Activated CD8-positive, alpha-beta memory T cell treated with anti-CD3 and anti-CD28 coated beads, Interleukin-2, amount 50 U/mL, for 24 hours (primary cell): ENCODE measurements around the gene EBLN1.

Source experiments
- DNase-seq: peaks from one replicate; pipeline ENCODE4 v3.0.0-alpha.2; 2020; ENCODE audit errors: extremely low read depth

The EBLN1 gene

DNA sequence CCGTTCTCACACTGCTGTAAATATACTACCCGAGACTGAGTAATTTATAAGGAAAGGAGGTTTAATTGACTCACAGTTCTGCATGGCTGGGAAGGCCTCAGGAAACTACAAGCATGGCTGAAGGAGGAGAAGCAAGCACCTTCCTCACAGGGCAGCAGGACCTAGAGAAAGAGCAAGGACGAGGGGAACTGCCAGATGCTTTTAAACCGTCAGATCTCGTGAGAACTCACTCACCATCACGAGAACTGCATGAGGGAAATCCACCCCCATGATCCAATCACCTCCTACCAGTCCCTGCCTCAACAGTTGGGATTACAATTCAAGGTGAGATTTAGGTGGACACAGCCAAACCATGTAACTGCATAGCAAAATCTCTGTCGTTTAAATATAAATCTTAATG lies at the start of gene EBLN1:
Gene EBLN1 (minus strand): TSS at position 174 of the 400 bp plus-strand sequence. CDS start 8,032 bp downstream, outside the sequence.
- DNase-seq = no peak

DNA sequence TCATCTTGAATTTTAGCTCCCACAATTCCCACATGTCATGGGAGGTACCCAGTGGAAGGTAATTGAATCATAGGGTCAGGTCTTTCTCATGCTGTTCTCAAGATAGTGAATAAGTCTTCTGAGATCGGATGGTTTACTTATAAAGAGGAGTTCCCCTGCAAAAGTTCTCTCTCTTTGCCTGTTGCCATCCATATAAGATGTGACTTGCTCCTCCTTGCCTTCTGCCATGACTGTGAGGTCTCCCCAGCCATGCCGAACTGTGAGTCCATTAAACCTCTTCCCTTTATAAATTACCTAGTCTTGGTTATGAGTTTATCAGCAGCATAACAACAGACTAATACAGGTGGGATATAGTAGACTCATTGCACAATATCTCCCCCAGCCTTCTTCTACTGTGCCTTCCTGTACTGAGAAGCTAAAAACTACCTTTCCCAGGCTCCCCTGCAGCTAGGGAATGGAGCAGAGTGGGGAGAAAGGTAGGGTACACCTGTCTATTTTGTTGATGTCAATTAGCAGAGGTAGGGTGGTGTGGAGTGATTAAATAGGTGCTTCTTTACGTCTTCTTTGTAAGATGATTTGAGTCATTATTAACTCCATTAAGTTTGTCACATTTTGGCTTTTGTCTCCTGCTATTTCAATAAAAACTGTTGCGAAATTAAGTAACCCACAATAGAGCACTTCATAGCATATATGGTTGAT lies 48.2 kb upstream of the EBLN1 start:
- DNase-seq = no peak

DNA sequence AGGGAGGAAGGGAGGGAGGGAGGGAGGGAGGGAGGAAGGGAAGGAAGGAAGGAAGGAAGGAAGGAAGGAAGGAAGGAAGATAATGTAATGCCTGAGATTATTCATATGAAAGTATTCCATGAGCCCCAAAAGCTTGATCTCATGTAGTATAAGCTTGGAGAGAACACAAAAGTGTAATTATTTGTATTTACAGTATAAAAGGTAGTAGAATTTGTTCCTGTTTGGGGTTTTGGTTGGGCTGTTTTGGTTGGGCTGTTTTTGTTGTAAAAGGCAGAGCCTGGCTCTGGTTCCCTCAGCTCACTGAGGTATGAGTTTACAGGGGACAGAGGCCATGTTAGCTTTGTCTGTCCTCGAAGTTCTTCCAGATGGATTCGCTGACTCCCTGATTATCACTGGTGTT lies 45.3 kb upstream of the EBLN1 start:
- DNase-seq = no peak

DNA sequence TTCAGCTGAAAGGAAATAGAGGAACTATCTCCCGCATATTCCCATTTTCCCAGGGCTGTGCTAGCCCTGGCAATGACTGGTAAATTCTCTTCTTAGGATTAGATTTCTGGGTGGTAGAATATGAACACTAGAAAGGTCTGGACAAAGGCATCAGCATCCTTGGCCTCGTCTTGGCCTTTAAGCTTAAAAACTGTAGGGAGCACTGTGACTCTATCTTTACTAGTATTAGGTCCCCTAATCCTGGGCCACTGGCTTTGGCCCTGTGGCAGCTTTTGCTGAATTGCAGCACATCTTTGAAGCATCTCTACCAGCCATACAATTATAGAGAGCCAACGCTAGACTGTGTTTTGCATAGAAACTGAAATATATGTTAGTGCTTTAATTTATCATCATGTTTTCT lies 41.5 kb upstream of the EBLN1 start:
- DNase-seq = no peak

DNA sequence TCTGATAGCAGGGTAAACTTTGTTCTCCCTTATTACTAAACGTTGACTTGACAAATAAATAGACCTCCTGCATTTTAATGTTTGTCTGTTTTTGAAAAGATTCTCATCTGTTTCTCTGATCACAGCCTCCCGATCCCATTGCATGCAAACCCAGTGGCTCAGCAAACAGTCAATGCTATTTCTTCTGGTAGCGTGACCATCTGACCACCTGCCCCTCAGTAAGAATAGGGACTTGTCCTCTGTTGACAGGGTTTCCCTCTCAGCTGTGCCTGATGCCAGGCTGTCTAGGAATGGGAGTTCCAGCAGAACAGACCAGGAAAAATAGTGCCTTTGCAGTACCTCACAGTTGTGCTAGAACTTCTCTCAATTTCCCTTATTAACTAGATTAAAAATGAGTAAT lies 40.7 kb upstream of the EBLN1 start:
- no peak for DNase-seq

DNA sequence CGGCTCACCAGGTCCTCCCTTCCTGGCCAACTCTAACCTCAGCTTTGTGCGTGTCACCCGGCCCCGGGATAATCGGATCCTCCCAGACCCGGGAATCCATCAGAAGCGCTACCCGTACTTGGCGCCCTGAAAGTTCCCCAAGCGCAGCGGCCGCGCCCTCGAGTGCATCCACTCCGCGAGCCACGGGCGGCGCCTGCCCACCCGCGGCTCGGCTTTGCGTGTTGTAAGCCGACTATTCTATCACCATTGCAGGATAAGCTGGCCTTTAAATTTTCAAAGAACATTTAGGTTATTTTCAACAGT lies 35.7 kb upstream of the EBLN1 start:
- no peak for DNase-seq

DNA sequence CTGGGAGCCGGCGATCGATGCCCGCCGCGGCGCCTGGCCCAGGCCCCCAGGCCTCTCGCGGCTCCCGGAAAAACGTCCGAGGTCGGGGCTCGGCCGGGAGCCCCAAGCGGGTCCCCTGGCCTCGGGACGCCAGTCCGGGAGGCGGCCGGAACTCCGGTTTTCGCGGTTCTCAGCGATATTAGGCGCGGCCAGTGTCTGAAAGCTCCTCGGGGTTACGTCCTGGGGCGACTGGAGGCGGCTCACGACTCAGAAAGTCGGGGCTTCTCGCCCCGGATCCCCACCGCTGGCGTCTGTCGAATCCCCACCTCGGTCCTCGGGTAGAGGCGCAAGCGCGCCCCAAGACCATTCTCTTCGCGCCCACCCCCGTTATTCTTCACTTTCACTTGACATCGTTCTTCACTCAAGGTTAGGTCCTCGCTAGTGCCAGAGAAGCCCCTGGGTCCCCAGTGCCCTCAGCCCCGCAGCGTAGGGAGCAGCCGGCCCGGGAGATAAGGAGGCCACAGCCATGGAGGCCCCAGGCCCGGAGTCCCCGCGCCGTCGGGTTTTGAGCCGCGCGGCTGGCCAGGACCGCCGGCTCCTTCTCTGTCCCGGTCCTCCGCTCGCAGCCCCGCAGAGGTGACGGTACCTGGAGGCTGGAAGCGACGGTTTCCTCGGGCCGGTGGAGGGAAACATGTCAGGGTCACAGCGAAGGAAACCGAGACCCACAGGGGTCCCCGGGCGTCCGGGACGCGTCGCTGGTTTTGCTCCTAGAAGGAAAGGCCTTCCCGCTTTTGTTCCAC lies 35.2 kb upstream of the EBLN1 start:
- DNase-seq = no peak

DNA sequence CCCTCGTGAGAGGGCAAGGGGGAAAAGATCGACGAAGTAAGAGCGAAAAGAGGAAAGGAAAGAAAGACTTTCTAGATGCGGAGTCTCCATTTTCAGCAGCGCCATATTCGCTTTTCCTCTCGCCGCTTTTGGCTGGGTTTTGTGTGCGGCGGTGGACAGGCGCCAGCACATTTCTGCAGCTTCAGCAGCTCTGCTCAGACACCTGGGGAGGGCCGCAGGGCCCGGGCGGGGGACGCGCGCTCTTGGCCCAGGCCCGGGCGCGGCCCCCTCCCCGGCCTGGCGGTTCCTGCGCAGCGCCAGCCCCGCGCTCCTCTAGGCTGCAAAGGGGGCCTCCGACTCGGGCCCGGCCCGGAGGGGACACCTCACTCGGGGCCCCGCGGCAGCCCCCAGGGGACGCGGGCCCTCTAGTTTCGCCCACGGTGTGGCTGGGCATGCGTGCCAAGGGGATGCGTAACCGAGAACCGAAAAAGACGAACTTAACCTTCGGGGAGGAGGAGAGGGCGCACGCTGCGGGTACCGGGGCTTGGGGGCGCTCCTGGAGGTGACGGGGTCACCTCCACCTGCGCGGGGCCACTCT lies 34.5 kb upstream of the EBLN1 start:
- DNase-seq = no peak

DNA sequence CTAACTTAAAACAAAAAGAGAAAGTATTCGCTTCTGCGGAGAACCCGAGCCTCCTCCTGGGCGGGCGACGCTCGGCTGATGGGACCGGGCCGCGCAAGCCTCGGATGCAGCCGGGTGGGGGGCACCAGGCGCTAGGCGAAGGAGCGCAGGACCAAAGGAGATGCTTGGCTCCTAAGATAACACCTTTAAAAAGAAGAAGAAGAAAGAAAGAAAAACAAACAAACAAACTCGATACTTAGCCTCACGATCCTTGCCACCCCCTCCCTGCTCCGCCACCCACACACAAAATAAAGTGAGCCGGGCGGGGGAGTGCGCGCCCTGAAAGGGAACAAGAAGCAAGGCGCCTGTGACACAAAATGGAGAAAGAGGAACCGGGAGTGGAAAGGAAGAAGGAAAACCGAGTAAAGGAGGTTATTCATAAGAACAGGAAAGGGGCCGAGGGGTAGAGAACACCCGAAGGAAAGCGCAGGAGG lies 34.0 kb upstream of the EBLN1 start:
- no peak for DNase-seq

DNA sequence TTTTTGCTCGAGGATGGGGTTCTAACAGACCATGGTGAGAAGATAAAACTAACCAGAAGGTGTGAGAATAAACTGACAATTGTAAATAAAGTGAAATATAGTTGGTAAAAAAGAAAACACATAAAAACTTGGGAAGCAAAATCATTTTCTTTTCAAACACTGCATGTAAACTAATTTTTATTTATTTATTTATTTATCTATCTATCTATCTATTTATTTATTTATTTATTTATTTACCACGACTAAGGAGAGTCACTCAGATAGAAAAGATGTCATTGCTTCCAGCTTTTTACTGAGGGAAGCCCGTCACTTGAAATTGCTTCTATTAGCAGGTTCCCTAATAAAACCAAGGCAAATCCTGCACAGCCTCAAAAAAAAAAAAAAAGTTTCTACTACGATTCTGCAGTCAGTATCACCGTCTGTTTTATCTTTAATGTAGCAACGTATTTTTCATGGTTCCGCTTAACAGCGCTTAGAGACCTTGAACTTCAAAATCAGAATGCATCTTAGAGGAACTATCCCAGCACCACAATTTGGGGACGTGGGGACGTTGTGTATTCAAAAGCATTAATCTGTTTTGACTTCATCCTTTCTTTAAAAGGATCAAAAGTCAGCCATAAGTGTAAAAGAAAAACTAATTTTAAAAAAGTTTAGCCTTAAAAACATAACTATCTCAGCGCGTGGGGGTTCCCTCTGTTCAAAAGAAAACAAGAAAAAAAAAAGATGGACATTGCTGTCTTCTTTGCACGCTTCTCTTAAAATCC lies 33.3 kb upstream of the EBLN1 start:
- no peak for DNase-seq

DNA sequence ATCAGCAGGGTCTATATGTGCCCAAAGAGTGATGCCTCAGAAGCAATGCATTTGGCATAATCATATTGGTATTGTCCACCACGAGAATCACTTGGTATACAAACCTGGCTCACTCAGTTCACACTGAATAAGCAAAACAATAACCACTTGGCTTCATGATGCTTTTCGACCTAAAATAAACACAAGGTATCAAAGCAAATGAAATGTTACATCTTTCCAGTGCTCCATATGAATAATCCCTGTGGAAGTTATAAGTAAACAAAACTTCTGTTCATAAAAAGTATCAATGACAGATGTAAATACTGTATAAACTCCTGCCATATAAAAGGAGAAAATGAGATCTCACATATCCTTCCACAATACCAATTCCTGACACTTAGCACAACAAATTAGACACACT lies 29.8 kb upstream of the EBLN1 start:
- DNase-seq = no peak

DNA sequence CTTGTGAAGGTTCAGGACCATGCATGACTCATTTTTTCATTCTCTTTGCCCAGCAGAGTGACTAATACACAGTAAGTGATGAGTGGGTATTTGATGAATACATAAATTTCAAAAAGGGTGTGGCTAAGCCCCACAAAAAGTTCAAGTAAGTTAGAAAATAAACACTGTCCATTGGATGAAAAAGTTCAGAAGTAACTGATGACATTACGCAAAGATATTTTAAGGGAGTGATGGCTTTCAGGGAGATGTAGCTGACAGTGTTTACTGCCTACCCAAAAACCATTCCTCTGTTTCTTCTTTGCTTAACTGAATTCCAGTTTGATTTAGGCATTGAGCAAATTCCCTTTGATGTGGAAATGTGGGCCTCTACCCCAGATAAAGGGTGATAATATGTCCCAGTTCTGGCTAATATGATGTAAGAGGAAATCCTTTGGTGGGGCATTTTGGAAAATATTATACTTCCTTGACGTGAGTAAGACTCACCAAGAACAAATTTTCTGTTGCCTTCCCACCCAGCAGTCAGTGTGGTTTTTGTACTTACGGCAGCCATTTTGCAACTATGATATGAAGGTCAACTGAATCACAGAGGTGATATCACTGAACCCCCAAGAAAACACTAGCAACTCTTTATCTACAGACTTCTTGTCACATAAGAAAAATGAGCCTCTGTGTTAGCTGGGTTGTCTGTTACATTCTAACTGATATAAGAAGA lies 29.0 kb upstream of the EBLN1 start:
- no peak for DNase-seq

DNA sequence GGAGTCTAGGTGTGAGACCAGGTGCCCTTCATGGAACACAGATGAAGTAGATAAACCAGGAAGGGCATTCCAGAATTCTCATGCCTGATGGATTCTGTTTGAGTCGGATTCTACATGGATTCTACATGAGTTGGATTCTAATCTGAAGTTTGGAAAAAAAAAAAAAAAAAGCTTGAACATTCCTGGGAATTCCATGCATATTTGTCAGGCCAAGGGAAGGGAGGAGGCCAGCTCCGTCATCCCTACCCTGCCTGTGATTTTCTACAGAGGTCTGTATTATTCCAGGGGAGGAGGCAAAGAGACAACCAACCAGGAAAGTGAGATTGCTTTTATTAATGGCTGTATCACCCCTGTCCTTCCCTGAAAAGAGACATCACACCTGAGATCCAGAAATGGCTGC lies 27.8 kb upstream of the EBLN1 start:
- DNase-seq = no peak

DNA sequence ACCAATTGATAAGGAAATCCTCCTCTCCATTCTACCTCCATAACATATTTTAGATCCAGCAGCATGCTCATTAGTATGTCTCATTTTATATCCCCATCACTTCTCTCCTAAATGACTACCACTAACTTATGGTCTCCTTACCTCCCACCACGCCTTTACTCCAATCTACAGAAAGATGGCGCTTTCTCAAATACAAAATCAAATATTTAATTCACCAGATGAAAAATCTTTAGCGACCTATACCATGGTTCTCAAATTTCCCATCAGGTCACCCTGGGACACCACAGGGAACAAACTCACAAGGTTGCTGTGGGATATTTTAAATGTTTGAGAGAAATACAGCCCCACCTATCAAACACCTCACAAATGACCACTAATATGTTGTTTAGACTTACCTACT lies 27.0 kb upstream of the EBLN1 start:
- DNase-seq = no peak

DNA sequence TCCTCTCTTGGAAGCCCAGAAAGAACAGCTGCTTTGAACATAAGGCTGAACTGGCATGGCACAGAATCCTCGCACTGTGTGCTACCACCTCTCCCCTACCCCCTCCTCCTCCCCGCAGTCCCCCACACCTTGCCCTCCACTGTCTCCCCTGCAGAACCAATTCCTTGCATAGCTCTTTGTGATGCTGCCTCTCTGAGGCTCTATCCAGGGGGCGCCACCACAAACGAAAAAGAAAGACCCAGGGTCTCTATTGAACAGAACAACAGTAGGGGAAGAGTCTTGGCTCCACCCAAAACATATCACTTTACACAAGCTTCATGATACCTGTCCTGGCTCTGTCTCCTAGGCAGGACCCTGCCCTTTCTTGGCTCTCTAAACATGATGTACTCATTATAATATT lies 26.2 kb upstream of the EBLN1 start:
- DNase-seq = no peak

DNA sequence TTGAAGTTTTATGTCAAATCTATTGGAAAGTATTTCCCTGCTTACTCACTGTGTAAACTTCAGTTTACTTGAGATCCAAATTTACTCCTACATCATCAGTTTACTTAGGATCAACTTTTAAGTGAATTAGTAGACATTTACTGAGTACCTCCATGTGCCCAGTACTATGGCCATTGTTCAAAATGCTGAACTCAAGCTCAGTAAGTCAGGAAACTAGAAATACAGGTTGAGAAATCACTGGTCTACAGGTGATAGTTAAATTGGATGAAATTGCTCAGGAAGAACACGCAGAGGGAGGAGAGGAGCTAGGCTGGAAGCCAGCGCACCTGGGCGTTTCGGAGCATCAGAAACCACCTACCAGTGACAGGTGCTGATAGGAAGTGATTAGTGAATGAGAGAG lies 25.5 kb upstream of the EBLN1 start:
- no peak for DNase-seq

DNA sequence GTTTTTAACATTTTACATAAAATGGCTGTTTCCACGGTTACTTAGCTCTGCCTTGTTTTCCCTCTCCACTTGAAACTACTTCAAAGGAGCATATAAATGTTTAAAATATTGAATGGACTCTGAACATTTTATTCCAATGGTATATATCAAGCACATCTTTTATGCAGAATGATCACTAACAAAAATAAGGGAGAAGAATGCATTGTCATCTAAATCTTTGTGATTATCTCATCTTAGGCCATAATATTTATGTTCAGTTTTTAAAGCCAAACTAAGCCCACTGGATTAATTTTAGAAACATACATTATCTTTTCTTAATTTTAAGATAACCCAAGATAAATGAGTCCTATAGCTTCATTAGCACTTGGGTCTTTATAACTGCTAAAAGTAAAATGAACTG lies 13.4 kb upstream of the EBLN1 start:
- DNase-seq = no peak

DNA sequence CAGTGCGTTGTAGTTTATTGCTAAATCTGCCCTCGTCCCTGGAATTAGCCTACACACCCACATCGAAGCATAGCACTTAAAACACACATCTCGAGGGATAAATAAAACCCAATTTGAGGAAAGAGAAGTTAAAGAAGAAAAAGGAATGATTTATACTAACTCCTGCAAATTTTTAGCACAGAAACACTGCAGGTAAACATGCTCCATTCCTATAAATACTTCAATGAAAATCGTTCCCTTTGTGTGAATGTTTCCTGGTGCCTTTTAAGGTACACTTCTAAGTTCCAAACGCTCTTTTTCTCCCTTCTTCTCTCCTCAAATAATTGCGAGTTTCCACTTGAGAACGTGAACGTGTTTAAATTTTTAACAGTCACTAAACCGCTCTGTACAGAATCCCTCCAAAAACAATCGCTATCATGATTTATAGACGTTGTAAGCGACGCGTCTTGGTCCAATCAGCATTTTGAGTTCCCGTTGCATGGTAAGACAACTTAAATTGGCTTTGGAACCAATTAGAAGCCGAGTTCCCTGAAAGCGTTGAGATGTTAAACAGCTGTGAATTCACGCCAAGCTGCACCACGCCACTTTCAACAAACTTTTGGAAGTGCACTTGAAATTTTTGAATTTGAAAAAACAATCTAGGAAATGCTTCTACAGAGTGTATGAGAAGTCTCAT lies 12.5 kb upstream of the EBLN1 start:
- DNase-seq = no peak

DNA sequence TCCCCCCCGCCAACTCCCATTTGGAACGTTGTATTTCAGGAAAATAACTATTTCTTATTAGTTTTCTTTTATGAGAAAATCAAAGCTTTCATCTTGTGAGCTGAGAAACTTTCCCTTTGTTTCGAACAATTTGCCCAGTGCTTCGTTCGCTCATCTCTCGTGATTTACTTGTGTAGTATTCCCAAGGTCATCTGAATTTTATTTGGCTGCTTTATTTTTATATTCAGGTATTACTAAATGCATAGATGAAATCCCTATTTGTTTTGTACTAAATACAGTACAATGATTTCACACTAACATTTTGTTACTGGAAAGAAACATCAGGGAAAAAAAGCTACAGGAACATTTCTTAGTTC lies 12.0 kb upstream of the EBLN1 start:
- DNase-seq = no peak

DNA sequence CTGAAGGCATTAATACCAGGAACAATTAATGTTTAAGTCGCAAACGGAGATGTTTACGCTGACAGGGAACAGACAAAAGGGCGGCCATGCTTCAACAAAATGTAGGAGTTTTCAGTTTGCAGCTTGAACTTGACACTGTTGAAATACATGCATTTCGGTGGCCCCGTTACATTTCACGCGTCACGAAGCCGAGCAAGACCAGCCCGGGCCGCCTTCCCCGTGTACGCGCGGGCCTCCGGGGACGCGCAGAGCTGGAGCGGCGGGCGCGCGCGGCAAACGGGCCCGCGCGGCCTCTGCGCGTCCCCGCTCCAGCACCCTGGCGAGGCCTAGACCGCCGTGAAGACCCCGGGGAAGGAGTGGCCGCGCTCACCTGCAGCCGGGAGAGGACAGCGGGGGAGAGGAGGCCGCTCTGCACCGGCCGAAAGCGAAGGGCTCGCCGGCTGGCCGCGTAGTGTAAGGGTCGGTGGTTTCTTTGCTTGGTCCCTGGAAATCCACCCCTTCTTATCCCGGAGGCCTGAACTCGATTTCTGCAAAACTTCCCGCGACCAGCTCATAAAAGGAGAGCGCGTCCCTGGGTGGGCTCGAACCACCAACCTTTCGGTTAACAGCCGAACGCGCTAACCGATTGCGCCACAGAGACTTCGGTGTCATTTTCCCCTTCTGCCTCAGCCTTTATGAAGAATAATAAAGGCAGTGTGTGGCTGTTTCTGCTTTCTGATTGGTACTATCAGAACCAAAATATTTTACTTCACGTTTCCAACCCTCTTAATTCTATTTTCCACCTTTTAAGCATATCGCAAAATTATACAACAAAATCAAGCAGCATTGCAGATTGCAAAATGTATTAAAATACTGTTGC lies 11.4 kb upstream of the EBLN1 start:
- peak; percentile 69 for DNase-seq
